HepG2 (cell line): Measurements from ENCODE around the gene CYB5R3. TPM values are rescaled to one million over a fixed set of nuclear protein-coding genes. Genes with fewer than 3 reads are reported as not detected.
A peak's percentile ranks its signal among the peaks of the same experiment; 100 is the strongest.

ENCODE experiments used
- ARID4A ChIP-seq: sonication (generic); formaldehyde crosslinking; IDR thresholded peaks from 2 replicates; pipeline ENCODE4 v1.5.0; 2020; ENCODE audit warnings: mild to moderate bottlenecking, missing genetic modification reagents, borderline replicate concordance
- E2F5 ChIP-seq: sonication (generic); formaldehyde crosslinking; conservative IDR thresholded peaks from 2 replicates; pipeline ENCODE4 v1.4.0; 2020; ENCODE audit warnings: missing genetic modification reagents
- HNF1A ChIP-seq, 2 experiments: sonication (generic) in 1 of 2; formaldehyde crosslinking in 1 of 2; IDR thresholded peaks; 2 replicates each; pipeline versions ENCODE4 v1.4.0 to v1.6.1; 2016 to 2020; ENCODE audit warnings: borderline replicate concordance in 1 of 2, low read depth in 1 of 2, mild to moderate bottlenecking in 1 of 2, missing genetic modification reagents in 1 of 2
- MEIS1 ChIP-seq: sonication (generic); formaldehyde crosslinking; IDR thresholded peaks from 2 replicates; pipeline ENCODE4 v1.9.0; 2021; ENCODE audit warnings: mild to moderate bottlenecking, missing genetic modification reagents, moderate library complexity, borderline replicate concordance
- MYNN ChIP-seq: sonication (generic); formaldehyde crosslinking; IDR thresholded peaks from 2 replicates; pipeline ENCODE4 v1.4.0; 2020; ENCODE audit warnings: mild to moderate bottlenecking, low read depth, missing genetic modification reagents
- NR2F1 ChIP-seq, 2 experiments: fragments of 450-650 bp in 1 of 2; formaldehyde crosslinking in 1 of 2; IDR thresholded peaks; 2 replicates each; pipeline versions ENCODE4 v1.5.0 to v1.6.1; 2016 to 2020; ENCODE audit warnings: mild to moderate bottlenecking in 1 of 2, missing compliant biosample characterization in 1 of 2, missing genetic modification reagents in 1 of 2, moderate library complexity in 1 of 2
- TOPORS ChIP-seq: sonication (generic); formaldehyde crosslinking; IDR thresholded peaks from 2 replicates; pipeline ENCODE4 v1.8.0; 2023; ENCODE audit warnings: mild to moderate bottlenecking, missing genetic modification reagents
- ZBTB20 ChIP-seq: sonication (generic); formaldehyde crosslinking; IDR thresholded peaks from 2 replicates; pipeline ENCODE4 v1.8.1; 2023; ENCODE audit warnings: missing genetic modification reagents, low read depth, mild to moderate bottlenecking, borderline replicate concordance
- ZBTB26 ChIP-seq: IDR thresholded peaks from 2 replicates; pipeline ENCODE4 v1.6.1; 2016; ENCODE audit warnings: missing compliant biosample characterization, missing genetic modification reagents, borderline replicate concordance
- ZNF230 ChIP-seq: sonication (generic); formaldehyde crosslinking; IDR thresholded peaks from 2 replicates; pipeline ENCODE4 v1.4.0; 2020; ENCODE audit warnings: mild to moderate bottlenecking, missing genetic modification reagents
- ZNF761 ChIP-seq: sonication (generic); formaldehyde crosslinking; conservative IDR thresholded peaks from 2 replicates; pipeline ENCODE4 v1.4.0; 2020; ENCODE audit warnings: mild to moderate bottlenecking, missing genetic modification reagents
- ZNF780A ChIP-seq: sonication (generic); formaldehyde crosslinking; IDR thresholded peaks from 2 replicates; pipeline ENCODE4 v1.8.0; 2022; ENCODE audit warnings: mild to moderate bottlenecking, missing genetic modification reagents, moderate library complexity
- polyA plus RNA-seq, 8 experiments: library from polyadenylated mRNA; depleted of rRNA in 3 of 8; stranded (reverse) in 7 of 8; unstranded in 1 of 8; fragments of >200 nt; fragmentation: Illumina TruSeq in 4 of 8; extraction: Trizol in 4 of 8; gene quantifications; 2 replicates each; pipeline versions ENCODE4 v1.2.1 to v1.2.3, GENCODE V29; 2011 to 2016; ENCODE audit warnings: low read depth in 4 of 8, missing spikeins in 1 of 8, mixed read lengths in 1 of 8; ENCODE audit not compliant: insufficient read depth in 1 of 8
- total RNA-seq, 5 experiments: library from RNA; depleted of rRNA; stranded (reverse); fragments of >200 nt; fragmentation: Illumina TruSeq; extraction: Trizol; gene quantifications; 2 replicates each; pipeline ENCODE4 v1.2.3, GENCODE V29; 2016; ENCODE audit warnings: low read depth in 1 of 5

Gene CYB5R3
- total and polyA plus RNA-seq, 2 of the 13 experiments (the other 11 are each of a cell fraction or from before 2014, with no cell fraction given), result 32.4 to 305 TPM

- peak; percentile 87 to 90 for TF ChIP-seq NR2F1 (CRISPR knock-in tag; IDR thresholded peaks at IDR 0.05)
- TF ChIP-seq ARID4A, result peak; percentile 18; the same call in 1 of the 2 replicates
- 0 out of 2 replicates have a peak, but pooled peaks have one; percentile 42 for TF ChIP-seq ZNF230
- TF ChIP-seq MEIS1 (CRISPR knock-in tag), result no peak; the same call in 1 of the 2 replicates
- TF ChIP-seq ZNF761 (CRISPR knock-in tag), result peak; percentile 66; the same call in 1 of the 2 replicates
- TF ChIP-seq E2F5 (CRISPR knock-in tag), result no peak
- no peak for TF ChIP-seq TOPORS
- TF ChIP-seq MYNN, result no peak
- no peak for TF ChIP-seq ZNF780A (CRISPR knock-in tag)
- TF ChIP-seq HNF1A (IDR thresholded peaks at IDR 0.05; ENCODE audit: low read depth), result no peak
- peak; percentile 31; the same call in 1 of the 2 replicates for TF ChIP-seq HNF1A (CRISPR knock-in tag; IDR thresholded peaks at IDR 0.05; ENCODE audit: borderline replicate concordance)
- TF ChIP-seq ZBTB20 (CRISPR knock-in tag), result peak; percentile 77; the same call in 1 of the 2 replicates
- 0 out of 2 replicates have a peak, but pooled peaks have one; percentile 24 for TF ChIP-seq ZBTB26 (CRISPR knock-in tag)
Measured at GRCh38 chr22:42641801-42642413, 7.3 kb downstream of the CYB5R3 start (continued).
